Neutrophil (primary cell): ENCODE results near the gene TPRN.

Experiments
- H3K27ac ChIP-seq: fragments of 200-600 bp; sonication (generic); 2 replicates; pipeline ENCODE4 v1.5.1; 2016; ENCODE audit warnings: mild to moderate bottlenecking, moderate library complexity
- H3K27me3 ChIP-seq: fragments of 200-600 bp; sonication (generic); 2 replicates; pipeline ENCODE4 v1.6.0; 2016; ENCODE audit warnings: mild to moderate bottlenecking
- H3K36me3 ChIP-seq: fragments of 200-600 bp; sonication (generic); 2 replicates; pipeline ENCODE4 v1.5.1; 2017
- H3K4me1 ChIP-seq, 2 experiments: fragments of 200-600 bp in 1 of 2; sonication (generic) in 1 of 2; 1 replicate in 1 of 2; 2 replicates in 1 of 2; pipeline versions ENCODE4 v1.5.1 to v1.6.1; 2013 to 2016; ENCODE audit warnings: low read depth in 1 of 2, low read length in 1 of 2, mild to moderate bottlenecking in 1 of 2, moderate library complexity in 1 of 2; ENCODE audit not compliant: control insufficient read depth in 1 of 2, insufficient read depth in 1 of 2
- H3K4me3 ChIP-seq, 2 experiments: fragments of 200-600 bp in 1 of 2; sonication (generic) in 1 of 2; 1 replicate in 1 of 2; 2 replicates in 1 of 2; pipeline ENCODE4 v1.5.1; 2013 to 2016; ENCODE audit warnings: low read depth in 1 of 2, low read length in 1 of 2, mild to moderate bottlenecking in 1 of 2, moderate library complexity in 1 of 2
- H3K9me3 ChIP-seq: fragments of 200-600 bp; sonication (generic); 2 replicates; pipeline ENCODE4 v1.5.1; 2016
- CTCF ChIP-seq: fragments of 200-600 bp; sonication (generic); IDR thresholded peaks from 2 replicates; pipeline ENCODE4 v1.5.1; 2016; ENCODE audit warnings: antibody characterized with exemption

The TPRN gene

DNA sequence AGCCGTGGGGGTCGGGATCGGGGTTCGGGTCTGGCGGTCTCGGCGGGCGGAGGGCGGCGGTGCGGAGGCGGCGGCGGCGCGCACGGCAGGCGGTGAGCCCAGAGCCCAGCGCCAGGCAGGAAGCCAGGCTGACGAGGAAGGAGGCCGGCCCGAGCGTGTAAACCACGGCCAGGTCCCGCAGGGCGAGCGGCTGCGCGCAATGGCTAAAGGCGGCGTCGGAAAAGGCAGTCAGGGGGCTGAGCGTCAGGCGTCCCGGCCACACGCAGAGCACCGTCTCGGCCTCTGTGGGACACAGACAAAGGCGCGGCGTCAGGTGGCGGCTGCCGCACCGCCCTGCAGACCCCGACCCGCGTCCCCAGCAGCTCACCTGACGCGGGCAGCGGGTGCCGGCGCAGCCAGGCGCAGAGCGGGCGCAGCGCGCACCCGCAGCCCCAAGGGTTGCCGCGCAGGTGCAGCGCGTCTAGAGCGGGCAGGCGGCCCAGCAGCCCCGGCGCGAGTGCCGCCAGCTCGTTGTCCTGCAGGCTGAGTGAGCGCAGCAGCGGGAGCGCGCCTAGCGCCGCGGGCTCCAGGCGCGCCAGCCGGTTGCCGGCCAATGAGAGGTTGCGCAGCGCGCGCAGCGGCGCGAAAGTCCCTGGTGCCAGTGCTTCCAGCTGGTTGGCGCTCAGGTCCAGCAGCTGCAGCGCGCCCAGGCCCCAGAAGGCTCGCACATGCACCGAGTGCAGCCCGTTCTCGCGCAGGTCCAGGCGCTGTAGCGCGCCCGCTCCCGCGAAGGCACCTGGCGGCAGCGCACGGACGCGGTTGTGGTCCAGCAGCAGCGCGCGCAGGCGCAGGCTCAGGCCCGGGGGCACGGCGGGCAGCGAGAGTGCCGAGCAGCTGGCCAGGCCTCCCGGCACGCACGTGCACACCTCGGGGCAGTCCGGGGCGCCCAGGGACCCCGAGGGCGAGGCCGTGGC is 31.4 kb downstream of the TPRN start:
- Histone ChIP-seq H3K4me1 (peaks cover 0 to 4% of the 10 kb centered on the region in 2 experiments), H3K36me3 (no peaks in the 10 kb centered on the region), H3K9me3 (no peaks in the 10 kb centered on the region), H3K27me3 (peaks cover 100% of the 10 kb centered on the region), H3K4me3 (no peak overlapping the region), H3K27ac (no peak overlapping the region)
- no peak for TF ChIP-seq CTCF

DNA sequence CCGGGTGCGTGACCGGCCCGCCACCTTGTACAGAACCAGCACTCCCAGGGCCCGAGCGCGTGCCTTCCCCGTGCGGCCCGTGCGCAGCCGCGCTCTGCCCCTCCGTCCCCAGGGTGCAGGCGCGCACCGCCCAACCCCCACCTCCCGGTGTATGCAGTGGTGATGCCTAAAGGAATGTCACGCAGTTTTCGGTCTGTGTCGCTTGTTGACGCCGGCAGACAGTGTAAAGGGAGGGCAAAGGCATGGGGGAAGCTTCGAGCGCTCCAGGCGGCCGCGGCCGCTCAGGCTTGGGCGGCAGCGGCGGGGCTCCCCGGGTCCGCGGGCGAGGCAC is 32.0 kb downstream of the TPRN start:
- no peak for TF ChIP-seq CTCF
- Histone ChIP-seq H3K27me3 (peaks cover 100% of the 10 kb centered on the region), H3K4me1 (peaks cover 0 to 4% of the 10 kb centered on the region in 2 experiments), H3K36me3 (no peaks in the 10 kb centered on the region), H3K9me3 (no peaks in the 10 kb centered on the region), H3K27ac (no peak overlapping the region), H3K4me3 (no peak overlapping the region)

- no peak for TF ChIP-seq CTCF
- peaks cover 100% of the 10 kb centered on the region for H3K27me3 ChIP-seq
- no peaks in the 10 kb centered on the region for H3K36me3 ChIP-seq
- no peaks in the 10 kb centered on the region for H3K9me3 ChIP-seq
- no peak overlapping the region for H3K4me3 ChIP-seq
- no peak overlapping the region for H3K27ac ChIP-seq
- H3K4me1 ChIP-seq, result peaks cover 0 to 10% of the 10 kb centered on the region in 2 experiments
These were observed 32.6 kb downstream of the TPRN start for GRCh38 chr9:137167747-137168572.

- Histone ChIP-seq H3K36me3 (no peaks in the 10 kb centered on the region), H3K4me1 (peaks cover 0 to 11% of the 10 kb centered on the region in 2 experiments), H3K4me3 (no peak overlapping the region), H3K9me3 (no peaks in the 10 kb centered on the region), H3K27me3 (peaks cover 100% of the 10 kb centered on the region), H3K27ac (no peak overlapping the region)
- no peak for TF ChIP-seq CTCF
These were observed 33.2 kb downstream of the TPRN start for GRCh38 chr9:137167277-137167746.

DNA sequence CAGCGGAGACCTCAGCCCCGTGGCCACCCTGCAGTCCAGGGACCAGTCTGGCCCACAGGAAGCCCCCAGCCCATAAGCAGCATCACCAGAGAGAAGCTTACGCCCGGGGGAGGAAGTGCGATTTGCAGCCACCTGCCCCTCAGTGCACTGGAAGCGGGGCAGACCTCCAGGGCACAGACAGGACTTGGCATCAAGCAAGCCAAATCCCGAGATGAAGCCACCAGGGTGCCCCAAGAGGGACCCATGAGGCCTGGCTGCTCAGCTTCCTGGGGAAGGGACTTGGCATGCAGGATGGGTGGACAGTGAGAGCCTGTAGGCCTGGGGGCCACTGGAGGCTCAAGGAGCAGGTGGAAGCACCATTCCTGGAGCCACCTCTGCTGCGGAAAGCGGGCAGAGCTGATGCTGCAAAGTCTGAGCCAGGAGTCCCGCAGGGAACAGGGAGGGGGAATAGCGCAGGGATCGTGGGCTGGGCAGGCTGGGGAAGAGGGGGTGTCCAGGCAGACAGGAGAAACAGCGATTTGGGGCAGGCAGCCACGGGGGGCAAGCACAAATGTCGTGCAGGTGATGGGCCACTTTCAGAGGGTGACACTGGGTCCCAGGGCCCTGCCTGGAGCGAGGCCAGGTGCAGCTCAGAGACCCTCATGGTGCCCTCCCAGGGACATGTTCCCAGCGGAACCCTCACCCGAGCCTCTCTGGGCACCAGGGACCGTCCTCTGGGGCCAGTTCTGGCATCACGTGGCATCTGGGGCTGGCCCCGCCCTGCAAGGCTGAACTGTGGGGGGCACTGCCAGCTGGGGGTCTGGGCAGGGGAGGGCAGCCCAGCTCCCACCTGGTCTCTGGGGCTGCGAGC is 33.9 kb downstream of the TPRN start:
- peaks cover 0 to 11% of the 10 kb centered on the region in 2 experiments for H3K4me1 ChIP-seq
- H3K36me3 ChIP-seq, result no peaks in the 10 kb centered on the region
- H3K27ac ChIP-seq, result no peak overlapping the region
- TF ChIP-seq CTCF, result no peak
- H3K9me3 ChIP-seq, result no peaks in the 10 kb centered on the region
- peaks cover 100% of the 10 kb centered on the region for H3K27me3 ChIP-seq
- no peak overlapping the region for H3K4me3 ChIP-seq
